Dedifferentiated amniotic fluid mesenchymal stem cell (primary cell): Measurements from ENCODE around the gene RPS17.

ENCODE experiments used
- DNase-seq: peaks from one replicate; pipeline ENCODE4 v3.0.0-alpha.2; 2016; ENCODE audit errors: extremely low spot score

Gene RPS17

GRCh38 chr15:82540055-82540983 lies at the start of gene RPS17:
TSS of gene RPS17 (minus strand) at chr15:82540457. CDS start at chr15:82540428, 29 bp downstream.
- DNase-seq = peak; percentile 89

- no peak for DNase-seq
Observed at GRCh38 chr15:82587805-82588204, 47.5 kb upstream of the RPS17 start.

- peak; percentile 66 for DNase-seq
Observed at GRCh38 chr15:82585072-82585471, 44.8 kb upstream of the RPS17 start.

- DNase-seq = no peak
Observed at GRCh38 chr15:82580713-82581112, 40.5 kb upstream of the RPS17 start.

GRCh38 chr15:82575335-82575734 lies 35.1 kb upstream of the RPS17 start:
- no peak for DNase-seq

GRCh38 chr15:82572986-82573385 lies 32.7 kb upstream of the RPS17 start:
- DNase-seq = no peak

- no peak for DNase-seq
Observed at GRCh38 chr15:82572311-82572710, 32.1 kb upstream of the RPS17 start.

- DNase-seq = peak; percentile 75
Observed at GRCh38 chr15:82571722-82572222, 31.5 kb upstream of the RPS17 start.

GRCh38 chr15:82570721-82571508 lies 30.7 kb upstream of the RPS17 start:
- DNase-seq = no peak

GRCh38 chr15:82569834-82570233 lies 29.6 kb upstream of the RPS17 start:
- DNase-seq = no peak

- no peak for DNase-seq
Observed at GRCh38 chr15:82568986-82569385, 28.7 kb upstream of the RPS17 start.

- DNase-seq = no peak
Observed at GRCh38 chr15:82567661-82568060, 27.4 kb upstream of the RPS17 start.

GRCh38 chr15:82566690-82567089 lies 26.4 kb upstream of the RPS17 start:
- DNase-seq = peak; percentile 44

GRCh38 chr15:82558502-82558901 lies 18.2 kb upstream of the RPS17 start:
- DNase-seq = no peak

- no peak for DNase-seq
Observed at GRCh38 chr15:82556315-82557035, 16.2 kb upstream of the RPS17 start.

- DNase-seq = no peak
Observed at GRCh38 chr15:82554849-82555248, 14.6 kb upstream of the RPS17 start.

GRCh38 chr15:82554351-82554750 lies 14.1 kb upstream of the RPS17 start:
- DNase-seq = no peak

GRCh38 chr15:82553846-82554245 lies 13.6 kb upstream of the RPS17 start:
- DNase-seq = no peak

- no peak for DNase-seq
Observed at GRCh38 chr15:82552861-82553260, 12.6 kb upstream of the RPS17 start.

GRCh38 chr15:82551646-82552247 lies 11.5 kb upstream of the RPS17 start:
- DNase-seq = no peak

- no peak for DNase-seq
Observed at GRCh38 chr15:82549199-82549665, 9.0 kb upstream of the RPS17 start.
